GM12878 (cell line): Measurements from ENCODE around the gene FREY1. TPM values are rescaled to one million over a fixed set of nuclear protein-coding genes. Genes with fewer than 3 reads are reported as not detected.

Experiments
- ATAC-seq: fragments of 200-7000 bp; cut with Tn5 transposase; 3 replicates; pipeline ENCODE4 v1.9.1; 2020; ENCODE audit warnings: mild to moderate bottlenecking, moderate library complexity
- BruUV-seq: library from RNA; stranded (reverse); fragments of 400-500 nt; replicated peaks from 2 replicates; lab custom pipeline; 2021; lab: Mats Ljungman, UMichigan
- CTCF ChIA-PET: fragments of 300-600 bp; sonication (Branson Sonifier 250); formaldehyde crosslinking; extraction: SDS; loops from one replicate; lab custom pipeline; 2021; ENCODE audit warnings: inconsistent platforms; lab: Yijun Ruan, JAX
- POLR2A ChIA-PET: fragments of 350-600 bp; formaldehyde crosslinking; extraction: SDS; loops from one replicate; lab custom pipeline; 2021; ENCODE audit warnings: inconsistent platforms; lab: Charles Lee
- RAD21 ChIA-PET: fragments of 300-600 bp; sonication (Branson Sonifier 250); formaldehyde crosslinking; loops from one replicate; lab custom pipeline; 2023; ENCODE audit warnings: antibody characterized with exemption; ENCODE audit not compliant: unreplicated experiment; lab: Charles Lee
- SMC1A ChIA-PET: fragments of 300-600 bp; sonication (Branson Sonifier 250); formaldehyde crosslinking; loops from one replicate; lab custom pipeline; 2023; ENCODE audit not compliant: unreplicated experiment, uncharacterized antibody; lab: Charles Lee
- DNase-seq: peaks from one replicate; pipeline ENCODE4 v3.0.0-alpha.2; 2011; ENCODE audit warnings: low read depth, low spot score
- FAIRE-seq: peaks from 3 replicates; lab custom pipeline; 2011; peaks lifted over from hg19 to GRCh38; lab: Jason Lieb, UNC
- H2AFZ ChIP-seq: 2 replicates; pipeline ENCODE4 v1.6.0; 2011; ENCODE audit warnings: low read depth, low read length, control low read depth; ENCODE audit not compliant: control insufficient read depth
- H3K27ac ChIP-seq: 2 replicates; pipeline ENCODE4 v1.5.1; 2011; ENCODE audit warnings: control low read depth; ENCODE audit not compliant: control insufficient read depth, insufficient read depth
- H3K27me3 ChIP-seq, 2 experiments: replicated peaks in 1 of 2; 2 replicates each; pipeline versions ENCODE4 v1.6.0 to v1.6.1; 2011; ENCODE audit warnings: low read length in 1 of 2; ENCODE audit not compliant: control insufficient read depth in 2 of 2, insufficient read depth in 2 of 2
- H3K36me3 ChIP-seq, 2 experiments: 2 replicates each; pipeline ENCODE4 v1.5.1; 2011; ENCODE audit warnings: low read length in 1 of 2; ENCODE audit not compliant: control insufficient read depth in 2 of 2, insufficient read depth in 2 of 2
- H3K4me1 ChIP-seq: 2 replicates; pipeline ENCODE4 v1.6.1; 2011; ENCODE audit warnings: mild to moderate bottlenecking, low read length, moderate library complexity, mixed read lengths; ENCODE audit not compliant: control insufficient read depth, insufficient read depth
- H3K4me2 ChIP-seq: 2 replicates; pipeline ENCODE4 v1.6.0; 2011; ENCODE audit warnings: control low read depth; ENCODE audit not compliant: control insufficient read depth, insufficient read depth
- H3K4me3 ChIP-seq: fragments of 200-600 bp; sonication (generic); 2 replicates; pipeline ENCODE4 v1.5.1; 2016
- H3K79me2 ChIP-seq: 2 replicates; pipeline ENCODE4 v1.6.0; 2011; ENCODE audit warnings: low read length; ENCODE audit not compliant: control insufficient read depth, insufficient read depth
- H3K9ac ChIP-seq: 2 replicates; pipeline ENCODE4 v1.8.0; 2011; ENCODE audit warnings: low read length, control low read depth, mixed read lengths; ENCODE audit not compliant: control insufficient read depth, insufficient read depth
- H3K9me3 ChIP-seq: replicated peaks from 3 replicates; pipeline ENCODE4 v1.5.1; 2011; ENCODE audit warnings: mild to moderate bottlenecking, low read length; ENCODE audit not compliant: control insufficient read depth, insufficient read depth
- H4K20me1 ChIP-seq: 2 replicates; pipeline ENCODE4 v1.6.0; 2011; ENCODE audit not compliant: control insufficient read depth, insufficient read depth
- EGR1 ChIP-seq, 2 experiments: IDR thresholded peaks; 1 replicate in 1 of 2; 2 replicates in 1 of 2; pipeline ENCODE4 v1.6.1; 2011 to 2012; ENCODE audit warnings: low read depth in 2 of 2, low read length in 2 of 2, borderline replicate concordance in 1 of 2, mild to moderate bottlenecking in 1 of 2, moderate library complexity in 1 of 2
- ESRRA ChIP-seq: IDR thresholded peaks from 2 replicates; pipeline ENCODE4 v1.6.1; 2012; ENCODE audit warnings: mild to moderate bottlenecking, low read length, improper control_type of control experiment
- GATAD2B ChIP-seq: fragments of 450-650 bp; conservative IDR thresholded peaks from 2 replicates; pipeline ENCODE4 v1.6.1; 2017; ENCODE audit warnings: low read depth, mild to moderate bottlenecking, moderate library complexity
- HCFC1 ChIP-seq: fragments of 150-350 bp; IDR thresholded peaks from 2 replicates; pipeline ENCODE4 v1.6.1; 2014; ENCODE audit warnings: low read length
- IKZF2 ChIP-seq, 2 experiments: fragments of 450-650 bp; IDR thresholded peaks; 2 replicates each; pipeline ENCODE4 v1.6.1; 2017; ENCODE audit warnings: mild to moderate bottlenecking in 2 of 2, moderate library complexity in 2 of 2
- IRF4 ChIP-seq: IDR thresholded peaks from 2 replicates; pipeline ENCODE4 v1.6.1; 2011; ENCODE audit warnings: low read depth, low read length
- KAT2A ChIP-seq: conservative IDR thresholded peaks from 2 replicates; pipeline ENCODE4 v1.6.1; 2011; ENCODE audit warnings: low read depth, low read length; ENCODE audit not compliant: control insufficient read depth
- STAT1 ChIP-seq: fragments of 450-650 bp; conservative IDR thresholded peaks from 2 replicates; pipeline ENCODE4 v1.6.1; 2014; ENCODE audit warnings: antibody characterized with exemption, mild to moderate bottlenecking
- SUZ12 ChIP-seq: fragments of 200-600 bp; sonication (generic); IDR thresholded peaks from one replicate; pipeline ENCODE4 v1.6.1; 2018; ENCODE audit warnings: antibody characterized with exemption, mild to moderate bottlenecking; ENCODE audit not compliant: unreplicated experiment
- TBL1XR1 ChIP-seq: IDR thresholded peaks from 2 replicates; pipeline ENCODE4 v1.6.1; 2012; ENCODE audit warnings: low read depth, low read length, improper control_type of control experiment
- ZNF687 ChIP-seq: fragments of 450-650 bp; IDR thresholded peaks from 2 replicates; pipeline ENCODE4 v1.6.1; 2017; ENCODE audit warnings: mild to moderate bottlenecking, moderate library complexity
- WGBS: methylation state at CpG from one replicate; pipeline ENCODE4 v1.1.6; 2016; ENCODE audit warnings: low lambda C conversion rate; ENCODE audit not compliant: insufficient replicate concordance, insufficient coverage; ENCODE audit errors: missing lambda C conversion rate; 5-methylcytosine and 5-hydroxymethylcytosine counted together
- in situ Hi-C: fragments of 300-500 bp; cut with MboI; formaldehyde crosslinking; loops from 9 replicates; pipeline ENCODE4 v1.14.3; 2018; ENCODE audit warnings: mixed read lengths
- intact Hi-C: fragments of 100-400 bp; cut with micrococcal nuclease; formaldehyde crosslinking; loops from one replicate; pipeline ENCODE4 v1.14.2; 2022; ENCODE audit not compliant: unreplicated experiment
- polyA plus RNA-seq, 11 experiments: library from polyadenylated mRNA; depleted of rRNA in 4 of 11; unstranded in 6 of 11; stranded (reverse) in 5 of 11; fragments of >200 nt; fragmentation: Nextera tagmentation in 4 of 11; fragmentation: Illumina TruSeq in 1 of 11; extraction: Ambion mirVana in 4 of 11; extraction: Trizol in 1 of 11; gene quantifications; 1 replicate in 1 of 11; 2 replicates in 10 of 11; pipeline versions ENCODE4 v1.2.1 to v1.2.3, GENCODE V29; 2011 to 2016; ENCODE audit warnings: inconsistent platforms in 2 of 11, missing spikeins in 2 of 11, low read depth in 1 of 11
- total RNA-seq, 4 experiments: library from RNA; depleted of rRNA in 3 of 4; stranded (reverse); fragments of >200 nt in 3 of 4; fragmentation: Illumina TruSeq in 1 of 4; extraction: Trizol in 1 of 4; gene quantifications; 2 replicates each; pipeline versions ENCODE4 v1.2.1 to v1.2.3, GENCODE V29; 2013 to 2021
- TF ChIP-seq, protein P1 (sequence below): fragments of 150-350 bp; IDR thresholded peaks from 2 replicates; pipeline ENCODE4 v1.6.1; 2014; ENCODE audit warnings: mild to moderate bottlenecking, low read depth, low read length
- TF ChIP-seq, protein P2 (sequence below): fragments of 450-650 bp; IDR thresholded peaks from 2 replicates; pipeline ENCODE4 v1.6.1; 2018; ENCODE audit warnings: mild to moderate bottlenecking, low read depth, moderate library complexity; ENCODE audit not compliant: partially characterized antibody

Gene FREY1
- total and polyA plus RNA-seq, 10 of the 15 experiments (the other 5 are each of a cell fraction or from before 2014, with no cell fraction given), result 0.13 to 1.7 (median 0.39) TPM; not detected in 3

DNA sequence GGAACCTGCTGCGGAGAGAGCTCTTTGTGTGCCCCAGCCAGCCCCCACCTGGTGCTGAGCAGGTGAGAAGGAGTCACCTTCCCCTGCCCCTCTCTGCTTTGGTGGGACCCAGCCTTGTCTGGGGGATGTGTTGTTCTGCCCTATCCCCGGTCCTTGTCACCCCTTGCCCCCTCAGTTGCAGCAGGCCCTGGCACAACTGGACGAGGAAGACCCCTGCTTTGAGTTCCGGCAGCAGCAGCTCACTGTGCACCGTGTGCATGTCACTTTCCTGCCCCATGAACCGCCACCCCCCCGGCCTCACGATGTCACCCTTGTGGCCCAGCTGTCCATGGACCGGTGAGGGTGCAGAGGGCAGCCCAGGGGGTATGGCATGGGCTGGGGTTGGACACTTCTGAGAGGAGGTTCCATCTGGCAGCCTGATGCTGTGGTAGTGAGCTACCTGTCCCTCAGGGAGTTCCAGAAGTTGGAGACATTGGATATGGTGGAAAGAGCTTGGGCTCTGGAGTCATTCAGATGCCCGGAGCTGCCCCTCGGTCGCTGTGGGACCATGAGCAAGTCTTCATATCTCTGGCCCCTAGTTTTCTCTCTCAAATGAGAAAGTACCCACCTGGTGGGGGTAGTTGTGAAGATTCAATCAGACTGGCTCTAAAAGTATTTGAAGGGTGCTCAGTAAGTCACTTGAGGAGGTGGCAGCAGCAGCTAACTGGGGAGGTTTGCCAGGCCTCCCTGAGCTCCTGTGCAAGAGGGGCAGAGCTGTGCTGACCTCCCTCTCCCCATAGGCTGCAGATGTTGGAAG is 19.7 kb upstream of the FREY1 start:
- RAD21 ChIA-PET, result no interaction called here
- no peak overlapping the region for H3K4me2 ChIP-seq
- SMC1A ChIA-PET, result no interaction called here
- H4K20me1 ChIP-seq, result peaks cover 6% of the 10 kb centered on the region
- FAIRE-seq, result no peak
- H3K36me3 ChIP-seq, result no peaks in the 10 kb centered on the region; a peak in 1 of 4 replicates
- H3K27me3 ChIP-seq, result peaks cover 4 to 18% of the 10 kb centered on the region in 2 experiments; a peak in 3 of 4 replicates
- POLR2A ChIA-PET, result interaction anchor here (0.8 to 1.5 kb wide), 2 partner anchors 9 to 11 kb away, joined by 3 to 6 read pairs; partner anchors contain the start of gene PEX16
- 46% methylated on average over 10 of the region's 12 CpGs for WGBS
- H3K9ac ChIP-seq, result no peak overlapping the region
- BruUV-seq, result no TSS peak
- intact Hi-C loops (no loop called here), in situ Hi-C loops (no loop called here)
- H3K9me3 ChIP-seq, result no peaks in the 10 kb centered on the region; the same call in 2 of the 3 replicates
- H3K27ac ChIP-seq, result no peak overlapping the region
- DNase-seq, result no peak
- no peaks in the 10 kb centered on the region for H3K79me2 ChIP-seq
- CTCF ChIA-PET, result interaction anchor here (0.8 to 1.5 kb wide), 3 partner anchors 9 to 84 kb away, joined by 3 to 7 read pairs (median 3); no protein-coding TSS in a partner anchor
- H3K4me3 ChIP-seq, result no peak overlapping the region
- H3K4me1 ChIP-seq, result peaks cover 25% of the 10 kb centered on the region
- no peak for ATAC-seq
- no peak overlapping the region for H2AFZ ChIP-seq
- no peak for TF ChIP-seq STAT1
- no peak for TF ChIP-seq EGR1 (IDR thresholded peaks at IDR 0.05; ENCODE audit: borderline replicate concordance in 1 of 2, low read depth in 2 of 2, low read length in 2 of 2)
- TF ChIP-seq IKZF2 (IDR thresholded peaks at IDR 0.05), result no peak
- no peak for TF ChIP-seq KAT2A
- TF ChIP-seq, protein P1, sequence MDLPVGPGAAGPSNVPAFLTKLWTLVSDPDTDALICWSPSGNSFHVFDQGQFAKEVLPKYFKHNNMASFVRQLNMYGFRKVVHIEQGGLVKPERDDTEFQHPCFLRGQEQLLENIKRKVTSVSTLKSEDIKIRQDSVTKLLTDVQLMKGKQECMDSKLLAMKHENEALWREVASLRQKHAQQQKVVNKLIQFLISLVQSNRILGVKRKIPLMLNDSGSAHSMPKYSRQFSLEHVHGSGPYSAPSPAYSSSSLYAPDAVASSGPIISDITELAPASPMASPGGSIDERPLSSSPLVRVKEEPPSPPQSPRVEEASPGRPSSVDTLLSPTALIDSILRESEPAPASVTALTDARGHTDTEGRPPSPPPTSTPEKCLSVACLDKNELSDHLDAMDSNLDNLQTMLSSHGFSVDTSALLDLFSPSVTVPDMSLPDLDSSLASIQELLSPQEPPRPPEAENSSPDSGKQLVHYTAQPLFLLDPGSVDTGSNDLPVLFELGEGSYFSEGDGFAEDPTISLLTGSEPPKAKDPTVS, result no peak
- TF ChIP-seq ESRRA, result no peak
- no peak for TF ChIP-seq SUZ12
- TF ChIP-seq TBL1XR1, result no peak
- no peak for TF ChIP-seq ZNF687
- TF ChIP-seq, protein P2, sequence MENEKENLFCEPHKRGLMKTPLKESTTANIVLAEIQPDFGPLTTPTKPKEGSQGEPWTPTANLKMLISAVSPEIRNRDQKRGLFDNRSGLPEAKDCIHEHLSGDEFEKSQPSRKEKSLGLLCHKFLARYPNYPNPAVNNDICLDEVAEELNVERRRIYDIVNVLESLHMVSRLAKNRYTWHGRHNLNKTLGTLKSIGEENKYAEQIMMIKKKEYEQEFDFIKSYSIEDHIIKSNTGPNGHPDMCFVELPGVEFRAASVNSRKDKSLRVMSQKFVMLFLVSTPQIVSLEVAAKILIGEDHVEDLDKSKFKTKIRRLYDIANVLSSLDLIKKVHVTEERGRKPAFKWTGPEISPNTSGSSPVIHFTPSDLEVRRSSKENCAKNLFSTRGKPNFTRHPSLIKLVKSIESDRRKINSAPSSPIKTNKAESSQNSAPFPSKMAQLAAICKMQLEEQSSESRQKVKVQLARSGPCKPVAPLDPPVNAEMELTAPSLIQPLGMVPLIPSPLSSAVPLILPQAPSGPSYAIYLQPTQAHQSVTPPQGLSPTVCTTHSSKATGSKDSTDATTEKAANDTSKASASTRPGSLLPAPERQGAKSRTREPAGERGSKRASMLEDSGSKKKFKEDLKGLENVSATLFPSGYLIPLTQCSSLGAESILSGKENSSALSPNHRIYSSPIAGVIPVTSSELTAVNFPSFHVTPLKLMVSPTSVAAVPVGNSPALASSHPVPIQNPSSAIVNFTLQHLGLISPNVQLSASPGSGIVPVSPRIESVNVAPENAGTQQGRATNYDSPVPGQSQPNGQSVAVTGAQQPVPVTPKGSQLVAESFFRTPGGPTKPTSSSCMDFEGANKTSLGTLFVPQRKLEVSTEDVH, result no peak
- TF ChIP-seq IRF4, result no peak
- no peak for TF ChIP-seq GATAD2B
- TF ChIP-seq HCFC1, result no peak
